H9 (cell line): ENCODE results near the gene TBC1D9. TPM values are rescaled to one million over a fixed set of nuclear protein-coding genes. Genes with fewer than 3 reads are reported as not detected.

Experiments
- DNase-seq: peaks from one replicate; pipeline ENCODE4 v3.0.0-alpha.2; 2017
- H2AFZ ChIP-seq: one replicate; pipeline ENCODE4 v1.6.1; 2013; ENCODE audit warnings: mild to moderate bottlenecking, low read length, control low read depth, moderate library complexity
- H2AK5ac ChIP-seq: 2 replicates; pipeline ENCODE4 v1.6.1; 2013; ENCODE audit warnings: low read length, control low read depth, mixed read lengths; ENCODE audit not compliant: insufficient read length
- H2BK120ac ChIP-seq: one replicate; pipeline ENCODE4 v1.6.1; 2013; ENCODE audit warnings: low read depth, mild to moderate bottlenecking, low read length, control low read depth, inconsistent platforms; ENCODE audit not compliant: poor library complexity, severe bottlenecking
- H2BK12ac ChIP-seq: 2 replicates; pipeline ENCODE4 v1.6.1; 2013; ENCODE audit warnings: low read length, control low read depth, mixed read lengths, low read depth; ENCODE audit not compliant: insufficient read length
- H2BK15ac ChIP-seq: 2 replicates; pipeline ENCODE4 v1.6.1; 2013; ENCODE audit warnings: low read depth, low read length, control low read depth
- H2BK20ac ChIP-seq: one replicate; pipeline ENCODE4 v1.6.1; 2013; ENCODE audit warnings: low read depth, mild to moderate bottlenecking, low read length, control low read depth, inconsistent platforms; ENCODE audit not compliant: poor library complexity, severe bottlenecking
- H2BK5ac ChIP-seq: 2 replicates; pipeline ENCODE4 v1.6.1; 2013; ENCODE audit warnings: low read length, control low read depth, mixed read lengths; ENCODE audit not compliant: insufficient read length
- H3K14ac ChIP-seq: 2 replicates; pipeline ENCODE4 v1.6.1; 2013; ENCODE audit warnings: low read length, control low read depth; ENCODE audit not compliant: insufficient read depth
- H3K18ac ChIP-seq: 2 replicates; pipeline ENCODE4 v1.6.1; 2013; ENCODE audit warnings: low read depth, mild to moderate bottlenecking, mixed read lengths, low read length, control low read depth; ENCODE audit not compliant: insufficient read length
- H3K23ac ChIP-seq: 2 replicates; pipeline ENCODE4 v1.6.1; 2013; ENCODE audit warnings: low read length, control low read depth, mixed read lengths, low read depth; ENCODE audit not compliant: insufficient read length
- H3K23me2 ChIP-seq: 2 replicates; pipeline ENCODE4 v1.6.1; 2013; ENCODE audit warnings: low read depth, mild to moderate bottlenecking, mixed read lengths, low read length, control low read depth; ENCODE audit not compliant: insufficient read length, poor library complexity, severe bottlenecking
- H3K27ac ChIP-seq: 2 replicates; pipeline ENCODE4 v1.5.1; 2013; ENCODE audit warnings: low read length, control low read depth, mixed read lengths, low read depth; ENCODE audit not compliant: insufficient read length
- H3K27me3 ChIP-seq: 2 replicates; pipeline ENCODE4 v1.6.1; 2013; ENCODE audit warnings: low read length, control low read depth, inconsistent platforms; ENCODE audit not compliant: insufficient read depth
- H3K4ac ChIP-seq: 2 replicates; pipeline ENCODE4 v1.6.1; 2013; ENCODE audit warnings: low read depth, mild to moderate bottlenecking, control low read depth, inconsistent platforms, low read length, moderate library complexity
- H3K4me1 ChIP-seq: 2 replicates; pipeline ENCODE4 v1.6.1; 2013; ENCODE audit warnings: low read length, control low read depth, inconsistent platforms; ENCODE audit not compliant: insufficient read depth
- H3K4me2 ChIP-seq: 2 replicates; pipeline ENCODE4 v1.6.1; 2013; ENCODE audit warnings: low read length, control low read depth, mixed read lengths; ENCODE audit not compliant: insufficient read length, insufficient read depth
- H3K56ac ChIP-seq: 2 replicates; pipeline ENCODE4 v1.6.1; 2013; ENCODE audit warnings: low read depth, mild to moderate bottlenecking, mixed read lengths, low read length, control low read depth; ENCODE audit not compliant: insufficient read length
- H3K79me1 ChIP-seq: 2 replicates; pipeline ENCODE4 v1.6.1; 2013; ENCODE audit warnings: low read depth, mild to moderate bottlenecking, moderate library complexity, low read length, control low read depth, inconsistent platforms; ENCODE audit not compliant: insufficient read depth, poor library complexity, severe bottlenecking
- H3K79me2 ChIP-seq: 2 replicates; pipeline ENCODE4 v1.6.1; 2013; ENCODE audit warnings: low read length, control low read depth, inconsistent platforms; ENCODE audit not compliant: insufficient read depth
- H3K9ac ChIP-seq: 2 replicates; pipeline ENCODE4 v1.6.1; 2013; ENCODE audit warnings: low read length, control low read depth, mixed read lengths; ENCODE audit not compliant: insufficient read length; ENCODE audit errors: extremely low read depth
- H3K9me3 ChIP-seq: one replicate; pipeline ENCODE4 v1.6.1; 2013; ENCODE audit warnings: low read depth, low read length, inconsistent platforms; ENCODE audit not compliant: control insufficient read depth
- H3T11ph ChIP-seq: one replicate; pipeline ENCODE4 v1.6.1; 2013; ENCODE audit warnings: mild to moderate bottlenecking, low read length, control low read depth, inconsistent platforms
- H4K20me1 ChIP-seq: one replicate; pipeline ENCODE4 v1.6.1; 2013; ENCODE audit not compliant: control insufficient read depth, insufficient read length, insufficient read depth
- H4K5ac ChIP-seq: 2 replicates; pipeline ENCODE4 v1.6.1; 2013; ENCODE audit warnings: low read depth, mild to moderate bottlenecking, mixed read lengths, low read length, control low read depth; ENCODE audit not compliant: insufficient read length
- H4K8ac ChIP-seq: replicated peaks from 2 replicates; pipeline ENCODE4 v1.6.1; 2013; ENCODE audit warnings: low read length, control low read depth, mixed read lengths, low read depth; ENCODE audit not compliant: insufficient read length
- H4K91ac ChIP-seq: 2 replicates; pipeline ENCODE4 v1.6.1; 2013; ENCODE audit warnings: low read depth, mild to moderate bottlenecking, moderate library complexity, mixed read lengths, low read length, control low read depth; ENCODE audit not compliant: insufficient read length
- H3K27ac Mint-ChIP-seq, 3 experiments: 2 replicates in 2 of 3; 3 replicates in 1 of 3; pipeline ENCODE4 v1.8.0; 2020 to 2021; ENCODE audit warnings: mixed read lengths in 3 of 3, mild to moderate bottlenecking in 1 of 3, moderate library complexity in 1 of 3
- H3K27me3 Mint-ChIP-seq: 2 replicates; pipeline ENCODE4 v1.8.0; 2021; ENCODE audit warnings: low read depth, mild to moderate bottlenecking, moderate library complexity, mixed read lengths
- H3K36me3 Mint-ChIP-seq, 3 experiments: 2 replicates in 2 of 3; 3 replicates in 1 of 3; pipeline ENCODE4 v1.8.0; 2020 to 2021; ENCODE audit warnings: low read depth in 3 of 3, mixed read lengths in 3 of 3; ENCODE audit not compliant: insufficient read depth in 1 of 3
- H3K4me1 Mint-ChIP-seq, 2 experiments: 2 replicates each; pipeline ENCODE4 v1.8.0; 2020; ENCODE audit warnings: mixed read lengths in 2 of 2
- H3K4me3 Mint-ChIP-seq, 2 experiments: 2 replicates in 1 of 2; 3 replicates in 1 of 2; pipeline ENCODE4 v1.8.0; 2020 to 2021; ENCODE audit warnings: mild to moderate bottlenecking in 2 of 2, mixed read lengths in 2 of 2, moderate library complexity in 1 of 2
- H3K9me3 Mint-ChIP-seq, 2 experiments: 2 replicates in 1 of 2; 3 replicates in 1 of 2; pipeline ENCODE4 v1.8.0; 2020; ENCODE audit warnings: mild to moderate bottlenecking in 2 of 2, mixed read lengths in 2 of 2, moderate library complexity in 1 of 2
- total RNA-seq: library from RNA; stranded (reverse); gene quantifications from 2 replicates; pipeline ENCODE4 v1.2.1, GENCODE V29; 2021
- TF ChIP-seq, protein P1 (sequence below): fragments of 200-600 bp; sonication (generic); conservative IDR thresholded peaks from 3 replicates; pipeline ENCODE4 v1.8.0; 2021; ENCODE audit warnings: antibody characterized with exemption, mild to moderate bottlenecking

Gene TBC1D9
- total RNA-seq, 1 experiment from 2014 or later = 0.63 TPM

DNA sequence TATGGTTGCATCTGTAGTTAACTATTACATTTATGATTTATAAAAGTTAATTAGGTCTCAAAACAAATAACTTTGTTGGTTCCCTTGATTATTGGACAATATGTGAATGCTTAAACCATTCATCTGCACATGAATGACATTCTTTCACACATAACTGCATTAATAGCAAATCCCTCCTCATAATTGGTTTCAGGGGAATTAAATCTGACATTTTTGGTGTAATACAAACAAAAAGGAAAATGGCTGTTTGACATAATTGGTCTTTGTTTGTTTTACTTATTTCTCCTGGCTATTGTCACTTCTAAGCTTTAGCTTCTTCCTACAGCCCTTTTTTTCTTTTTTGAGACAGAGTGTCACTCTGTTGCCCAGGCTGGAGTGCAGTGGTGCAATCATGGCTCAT, 71.9 kb downstream of the TBC1D9 start:
- no peak overlapping the region for H2BK5ac ChIP-seq
- Mint-ChIP-seq H3K36me3 (no peaks in the 10 kb centered on the region), H3K27me3 (peaks cover 22% of the 10 kb centered on the region), H3K27ac (no peak overlapping the region), H3K4me1 (peaks cover 0 to 2% of the 10 kb centered on the region in 2 experiments; a peak in 1 of 4 replicates), H3K9me3 (no peaks in the 10 kb centered on the region), H3K4me3 (no peak overlapping the region)
- no peaks in the 10 kb centered on the region for H4K20me1 ChIP-seq
- no peak overlapping the region for H2BK20ac ChIP-seq
- TF ChIP-seq, protein P1, sequence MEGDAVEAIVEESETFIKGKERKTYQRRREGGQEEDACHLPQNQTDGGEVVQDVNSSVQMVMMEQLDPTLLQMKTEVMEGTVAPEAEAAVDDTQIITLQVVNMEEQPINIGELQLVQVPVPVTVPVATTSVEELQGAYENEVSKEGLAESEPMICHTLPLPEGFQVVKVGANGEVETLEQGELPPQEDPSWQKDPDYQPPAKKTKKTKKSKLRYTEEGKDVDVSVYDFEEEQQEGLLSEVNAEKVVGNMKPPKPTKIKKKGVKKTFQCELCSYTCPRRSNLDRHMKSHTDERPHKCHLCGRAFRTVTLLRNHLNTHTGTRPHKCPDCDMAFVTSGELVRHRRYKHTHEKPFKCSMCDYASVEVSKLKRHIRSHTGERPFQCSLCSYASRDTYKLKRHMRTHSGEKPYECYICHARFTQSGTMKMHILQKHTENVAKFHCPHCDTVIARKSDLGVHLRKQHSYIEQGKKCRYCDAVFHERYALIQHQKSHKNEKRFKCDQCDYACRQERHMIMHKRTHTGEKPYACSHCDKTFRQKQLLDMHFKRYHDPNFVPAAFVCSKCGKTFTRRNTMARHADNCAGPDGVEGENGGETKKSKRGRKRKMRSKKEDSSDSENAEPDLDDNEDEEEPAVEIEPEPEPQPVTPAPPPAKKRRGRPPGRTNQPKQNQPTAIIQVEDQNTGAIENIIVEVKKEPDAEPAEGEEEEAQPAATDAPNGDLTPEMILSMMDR = no peak
- no peak overlapping the region for H2BK120ac ChIP-seq
- no peak overlapping the region for H2BK15ac ChIP-seq
- H3K4me2 ChIP-seq = no peak overlapping the region
- no peak overlapping the region for H3K56ac ChIP-seq
- H2AK5ac ChIP-seq = no peak overlapping the region
- H3K4ac ChIP-seq = no peak overlapping the region
- no peak overlapping the region for H3K18ac ChIP-seq
- H3K23ac ChIP-seq = no peak overlapping the region
- H3K79me2 ChIP-seq = no peaks in the 10 kb centered on the region
- H3K4me1 ChIP-seq = no peaks in the 10 kb centered on the region
- H3T11ph ChIP-seq = no peak overlapping the region
- H3K9ac ChIP-seq = no peak overlapping the region
- H3K23me2 ChIP-seq = no peaks in the 10 kb centered on the region
- H2AFZ ChIP-seq = no peak overlapping the region
- peaks cover 3% of the 10 kb centered on the region; the same call in 1 of the 2 replicates for H3K27me3 ChIP-seq
- no peak overlapping the region for H4K5ac ChIP-seq
- H3K27ac ChIP-seq = no peak overlapping the region
- no peaks in the 10 kb centered on the region for H3K9me3 ChIP-seq
- no peak overlapping the region for H3K14ac ChIP-seq
- no peaks in the 10 kb centered on the region for H3K79me1 ChIP-seq
- no peak overlapping the region for H4K91ac ChIP-seq
- no peak overlapping the region for H4K8ac ChIP-seq
- DNase-seq = no peak
- H2BK12ac ChIP-seq = no peak overlapping the region
